Endothelial cell of umbilical vein (primary cell): ENCODE measurements around the gene CALU. TPM values are rescaled to one million over a fixed set of nuclear protein-coding genes. Genes with fewer than 3 reads are reported as not detected.

ENCODE experiments used
- BruUV-seq: library from RNA; stranded (reverse); fragments of 400-500 nt; replicated peaks from 2 replicates; lab custom pipeline; 2021; lab: Mats Ljungman, UMichigan
- CTCF ChIA-PET: fragments of 300-600, 350-600 bp; sonication (Branson Sonifier 250); formaldehyde crosslinking; loops from one replicate; lab custom pipeline; 2021; ENCODE audit warnings: antibody characterized with exemption, inconsistent platforms; lab: Charles Lee
- POLR2A ChIA-PET: fragments of 300-600, 350-600 bp; sonication (Branson Sonifier 250); formaldehyde crosslinking; loops from one replicate; lab custom pipeline; 2021; ENCODE audit warnings: antibody characterized with exemption, inconsistent platforms; lab: Charles Lee
- DNase-seq: peaks from one replicate; pipeline ENCODE4 v3.0.0-alpha.2; 2011; ENCODE audit warnings: low read depth, low spot score
- FAIRE-seq: peaks from 2 replicates; lab custom pipeline; 2011; peaks lifted over from hg19 to GRCh38; lab: Jason Lieb, UNC
- H2AFZ ChIP-seq: 2 replicates; pipeline ENCODE4 v1.6.0; 2012; ENCODE audit warnings: low read depth, low read length, control low read depth, inconsistent platforms
- H3K27ac ChIP-seq: 2 replicates; pipeline ENCODE4 v1.5.1; 2011; ENCODE audit warnings: low read depth, mild to moderate bottlenecking, control low read depth, low read length, moderate library complexity; ENCODE audit not compliant: insufficient read depth
- H3K27me3 ChIP-seq, 2 experiments: 2 replicates each; pipeline versions ENCODE4 v1.6.0 to v1.6.1; 2011; ENCODE audit warnings: low read length in 2 of 2, mixed read lengths in 1 of 2; ENCODE audit not compliant: control insufficient read depth in 2 of 2, insufficient read depth in 2 of 2
- H3K36me3 ChIP-seq, 2 experiments: 2 replicates in 1 of 2; 3 replicates in 1 of 2; pipeline ENCODE4 v1.5.1; 2011; ENCODE audit warnings: low read length in 2 of 2, mild to moderate bottlenecking in 1 of 2, moderate library complexity in 1 of 2; ENCODE audit not compliant: control insufficient read depth in 2 of 2, insufficient read depth in 2 of 2; ENCODE audit errors: extremely low read depth in 1 of 2
- H3K4me1 ChIP-seq: 3 replicates; pipeline ENCODE4 v1.5.1; 2011; ENCODE audit warnings: mild to moderate bottlenecking, low read length; ENCODE audit not compliant: control insufficient read depth, insufficient read depth; ENCODE audit errors: extremely low read depth
- H3K4me2 ChIP-seq: 2 replicates; pipeline ENCODE4 v1.6.1; 2011; ENCODE audit warnings: low read length, control low read depth, mixed read lengths; ENCODE audit not compliant: insufficient read depth
- H3K4me3 ChIP-seq, 3 experiments: fragments of 200-600 bp in 1 of 3; sonication (generic), shearing (Covaris generic) in 1 of 3; replicated peaks in 1 of 3; 2 replicates each; pipeline ENCODE4 v1.5.1; 2011 to 2016; ENCODE audit warnings: control low read depth in 3 of 3, low read length in 3 of 3, mild to moderate bottlenecking in 2 of 3, inconsistent platforms in 1 of 3, low read depth in 1 of 3, moderate library complexity in 1 of 3; ENCODE audit not compliant: insufficient read depth in 1 of 3
- H3K79me2 ChIP-seq: 2 replicates; pipeline ENCODE4 v1.6.0; 2012; ENCODE audit warnings: low read length, inconsistent platforms; ENCODE audit not compliant: control insufficient read depth, insufficient read depth
- H3K9ac ChIP-seq: replicated peaks from 2 replicates; pipeline ENCODE3; 2011; ENCODE audit warnings: low read length, control low read depth; ENCODE audit not compliant: insufficient read depth; ENCODE audit errors: extremely low read depth
- H3K9me1 ChIP-seq: replicated peaks from 3 replicates; pipeline ENCODE4 v1.6.0; 2011; ENCODE audit warnings: mild to moderate bottlenecking, low read length; ENCODE audit not compliant: control insufficient read depth, insufficient read depth; ENCODE audit errors: extremely low read depth
- H3K9me3 ChIP-seq: replicated peaks from 2 replicates; pipeline ENCODE4 v1.5.1; 2012; ENCODE audit warnings: low read length, inconsistent platforms; ENCODE audit not compliant: control insufficient read depth, insufficient read depth
- H4K20me1 ChIP-seq: replicated peaks from 2 replicates; pipeline ENCODE3; 2011; ENCODE audit warnings: mild to moderate bottlenecking, low read length; ENCODE audit not compliant: control insufficient read depth, insufficient read depth; ENCODE audit errors: extremely low read depth
- FOS ChIP-seq: IDR thresholded peaks from 2 replicates; pipeline ENCODE4 v1.6.1; 2011; ENCODE audit warnings: mild to moderate bottlenecking, low read length, moderate library complexity, borderline replicate concordance; ENCODE audit not compliant: insufficient read depth
- GATA2 ChIP-seq: IDR thresholded peaks from 2 replicates; pipeline ENCODE4 v1.7.0; 2011; ENCODE audit warnings: low read depth, mild to moderate bottlenecking, moderate library complexity, mixed read lengths, low read length; ENCODE audit not compliant: insufficient read length, insufficient read depth
- JUN ChIP-seq: IDR thresholded peaks from 2 replicates; pipeline ENCODE4 v1.6.1; 2011; ENCODE audit warnings: borderline replicate concordance, low read depth; ENCODE audit not compliant: insufficient read length, insufficient read depth
- dilution Hi-C: fragments of 300-500 bp; cut with MboI; formaldehyde crosslinking; loops from one replicate; pipeline ENCODE4 v1.15.0; 2019; ENCODE audit warnings: low sequenced_read_pairs; ENCODE audit not compliant: extremely low pct_ligation_motif_present
- intact Hi-C: fragments of 100-400 bp; cut with micrococcal nuclease; formaldehyde crosslinking; loops from one replicate; pipeline ENCODE4 v1.10.0; 2022
- polyA plus RNA-seq, 4 experiments: library from polyadenylated mRNA; depleted of rRNA in 3 of 4; stranded (reverse) in 3 of 4; unstranded in 1 of 4; fragments of >200 nt; gene quantifications; 2 replicates each; pipeline versions ENCODE4 v1.2.1 to v1.2.3, GENCODE V29; 2011 to 2012; ENCODE audit warnings: missing spikeins in 1 of 4
- total RNA-seq: library from RNA; stranded (reverse); gene quantifications from 2 replicates; pipeline ENCODE4 v1.2.3, GENCODE V29; 2021
- TF ChIP-seq, protein P1 (sequence below), 2 donors: IDR thresholded peaks; 1 replicate in 1 of 2; 2 replicates in 1 of 2; pipeline ENCODE4 v1.5.1; 2011; ENCODE audit warnings: low read length in 2 of 2, mild to moderate bottlenecking in 2 of 2, moderate library complexity in 2 of 2, control low read depth in 1 of 2, inconsistent platforms in 1 of 2, low read depth in 1 of 2; ENCODE audit not compliant: insufficient read depth in 1 of 2; ENCODE audit errors: extremely low read depth in 1 of 2

The CALU gene
- total and polyA plus RNA-seq, 2 donors (not counting 3 experiments of a cell fraction or from before 2014, with no cell fraction given), result 135 to 257 TPM

DNA sequence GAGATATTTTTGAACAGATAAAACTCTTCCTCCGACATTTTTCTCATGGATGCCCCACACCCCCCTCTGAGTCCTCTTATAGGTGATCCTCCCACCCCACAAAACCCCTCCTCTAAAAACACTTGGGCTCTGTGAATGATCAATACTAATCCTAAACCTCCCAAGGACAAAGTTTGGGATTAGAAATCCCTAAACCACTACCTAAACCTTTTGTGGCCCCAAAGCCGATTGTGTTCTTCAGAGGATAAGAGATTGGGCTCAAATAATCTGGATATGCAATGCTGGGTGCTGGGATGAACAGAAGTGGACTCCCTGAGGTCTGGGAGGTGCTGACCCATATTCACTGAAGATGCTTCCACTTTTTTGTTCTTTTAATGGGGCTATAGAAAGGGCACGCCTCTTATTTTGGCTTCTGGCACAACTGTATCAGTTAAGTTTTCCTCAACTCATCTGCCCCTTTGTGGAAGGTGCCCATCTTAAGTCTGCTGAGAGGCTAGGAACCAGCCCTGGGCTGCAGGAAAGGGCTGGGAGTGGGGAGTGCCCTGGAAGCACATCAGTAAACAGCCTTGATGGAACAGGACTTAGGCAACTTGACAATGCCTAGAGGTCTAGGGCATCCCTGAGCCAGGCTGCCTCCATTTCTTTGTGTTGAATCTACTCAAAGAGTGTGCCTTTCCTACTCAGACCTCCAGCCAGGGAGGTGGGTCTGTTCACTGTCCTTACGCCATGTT lies 36.8 kb downstream of the CALU start, which contains the start of gene OPN1SW:
Gene OPN1SW (minus strand): TSS at position 51 of the 731 bp plus-strand sequence. CDS start 13 bp downstream, at position 38.
- H3K9ac ChIP-seq, result no peak within 1 kb of the TSS
- peaks cover 0 to 2% of the 10 kb centered on the region in 2 experiments for H3K27me3 ChIP-seq
- ChIA-PET CTCF (no interaction called here), POLR2A (no interaction called here)
- intact Hi-C loops, result no loop called here
- no peaks in the 10 kb centered on the region for H3K79me2 ChIP-seq
- no peak for TF ChIP-seq GATA2
- DNase-seq (no peak), FAIRE-seq (no peak)
- H3K4me1 ChIP-seq, result no peaks in the 10 kb centered on the region
- H3K4me3 ChIP-seq, result no peak within 1 kb of the TSS
- H4K20me1 ChIP-seq, result no peaks in the 10 kb centered on the region
- peaks cover 13 to 14% of the 10 kb centered on the region in 2 experiments for H3K36me3 ChIP-seq
- H2AFZ ChIP-seq, result no peak within 1 kb of the TSS
- H3K9me3 ChIP-seq, result peaks cover 3% of the 10 kb centered on the region
- BruUV-seq, result no TSS peak
- H3K9me1 ChIP-seq, result no peaks in the 10 kb centered on the region
- H3K4me2 ChIP-seq, result no peak within 1 kb of the TSS
- H3K27ac ChIP-seq, result no peak within 1 kb of the TSS
- dilution Hi-C loops, result no loop called here

DNA sequence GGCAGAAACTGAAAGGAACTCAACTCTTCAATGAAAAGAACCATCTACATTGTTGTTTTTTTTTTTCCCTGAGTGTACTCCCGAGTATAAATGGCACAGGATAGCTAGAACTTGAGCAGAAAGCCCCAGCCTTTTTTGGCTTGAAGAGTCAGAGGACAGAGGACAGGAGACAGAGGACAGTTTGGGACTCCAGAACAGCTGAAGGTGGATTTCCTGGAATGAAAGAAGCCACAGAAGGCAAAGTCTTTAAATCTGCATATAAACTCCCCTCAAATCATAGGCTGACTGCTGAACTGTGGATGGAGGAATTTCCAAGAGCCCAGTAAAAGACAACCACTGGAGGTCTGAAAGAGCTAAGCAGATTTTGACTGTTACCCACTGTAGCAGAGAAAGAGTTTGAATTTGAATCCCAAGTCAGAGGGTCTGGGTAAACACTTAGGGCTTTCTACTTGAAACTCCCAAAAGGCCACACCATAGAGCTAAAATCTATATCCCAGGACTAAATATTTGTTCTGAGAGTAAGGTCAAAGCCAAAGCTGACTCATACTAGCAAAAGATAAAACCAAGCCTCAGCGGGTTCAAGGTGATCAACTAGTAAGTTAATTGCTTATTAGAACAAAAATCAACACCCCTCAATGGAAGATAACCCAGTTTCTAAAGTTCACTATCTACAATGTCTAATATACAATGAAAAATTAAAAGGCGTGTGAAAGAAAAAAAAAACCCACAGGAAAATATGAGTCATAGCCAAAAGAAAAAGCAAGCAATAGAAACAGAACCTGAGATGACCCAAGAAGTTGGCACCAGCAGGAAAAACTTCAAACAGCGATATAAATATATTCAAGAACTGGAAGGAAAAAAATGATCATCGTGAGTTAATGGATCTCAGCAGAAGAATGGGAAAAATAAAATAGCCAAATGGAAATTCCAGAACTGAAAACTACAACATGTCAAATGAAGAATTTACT lies 38.3 kb downstream of the CALU start:
- intact Hi-C loops, result no loop called here
- Histone ChIP-seq H3K9me3 (peaks cover 3% of the 10 kb centered on the region), H3K9me1 (no peaks in the 10 kb centered on the region), H3K4me2 (no peak overlapping the region), H2AFZ (no peak overlapping the region), H3K79me2 (no peaks in the 10 kb centered on the region), H3K36me3 (peaks cover 3 to 10% of the 10 kb centered on the region in 2 experiments), H3K4me1 (no peaks in the 10 kb centered on the region), H3K4me3 (no peak overlapping the region), H3K9ac (no peak overlapping the region), H3K27ac (no peak overlapping the region), H4K20me1 (no peaks in the 10 kb centered on the region), H3K27me3 (peaks cover 0 to 3% of the 10 kb centered on the region in 2 experiments)
- POLR2A ChIA-PET, result no interaction called here
- DNase-seq (peak; percentile 58), FAIRE-seq (no peak)
- dilution Hi-C loops, result no loop called here
- TF ChIP-seq, protein P1, sequence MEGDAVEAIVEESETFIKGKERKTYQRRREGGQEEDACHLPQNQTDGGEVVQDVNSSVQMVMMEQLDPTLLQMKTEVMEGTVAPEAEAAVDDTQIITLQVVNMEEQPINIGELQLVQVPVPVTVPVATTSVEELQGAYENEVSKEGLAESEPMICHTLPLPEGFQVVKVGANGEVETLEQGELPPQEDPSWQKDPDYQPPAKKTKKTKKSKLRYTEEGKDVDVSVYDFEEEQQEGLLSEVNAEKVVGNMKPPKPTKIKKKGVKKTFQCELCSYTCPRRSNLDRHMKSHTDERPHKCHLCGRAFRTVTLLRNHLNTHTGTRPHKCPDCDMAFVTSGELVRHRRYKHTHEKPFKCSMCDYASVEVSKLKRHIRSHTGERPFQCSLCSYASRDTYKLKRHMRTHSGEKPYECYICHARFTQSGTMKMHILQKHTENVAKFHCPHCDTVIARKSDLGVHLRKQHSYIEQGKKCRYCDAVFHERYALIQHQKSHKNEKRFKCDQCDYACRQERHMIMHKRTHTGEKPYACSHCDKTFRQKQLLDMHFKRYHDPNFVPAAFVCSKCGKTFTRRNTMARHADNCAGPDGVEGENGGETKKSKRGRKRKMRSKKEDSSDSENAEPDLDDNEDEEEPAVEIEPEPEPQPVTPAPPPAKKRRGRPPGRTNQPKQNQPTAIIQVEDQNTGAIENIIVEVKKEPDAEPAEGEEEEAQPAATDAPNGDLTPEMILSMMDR (IDR thresholded peaks at IDR 0.05; ENCODE audit: extremely low read depth in 1 of 2, insufficient read depth in 1 of 2, low read depth in 1 of 2, low read length in 2 of 2), result no peak
- TF ChIP-seq GATA2, result no peak
- TF ChIP-seq JUN, result peak; percentile 63
- TF ChIP-seq FOS, result peak; percentile 67
- no TSS peak for BruUV-seq
- CTCF ChIA-PET, result interaction anchor here (1.5 kb wide), 1 partner anchor 11 kb away, joined by 4 read pairs; no protein-coding TSS in a partner anchor
